Muscle layer of colon (tissue), 2 donors: ENCODE data around the gene SORCS2.

Experiments
- H3K27ac ChIP-seq: one replicate; pipeline ENCODE4 v1.7.0; 2013; ENCODE audit warnings: low read depth, mild to moderate bottlenecking, low read length, moderate library complexity
- H3K27me3 ChIP-seq, 2 donors: one replicate each; pipeline ENCODE4 v1.7.0; 2013; ENCODE audit warnings: low read length in 2 of 2, mild to moderate bottlenecking in 2 of 2; ENCODE audit not compliant: insufficient read depth in 2 of 2, control insufficient read depth in 1 of 2
- H3K36me3 ChIP-seq: one replicate; pipeline ENCODE4 v1.7.0; 2013; ENCODE audit warnings: mild to moderate bottlenecking, low read length; ENCODE audit not compliant: insufficient read depth
- H3K4me1 ChIP-seq: one replicate; pipeline ENCODE4 v1.7.0; 2013; ENCODE audit warnings: mild to moderate bottlenecking, low read length; ENCODE audit not compliant: insufficient read depth
- H3K4me3 ChIP-seq, 2 donors: one replicate each; pipeline ENCODE4 v1.7.0; 2013; ENCODE audit warnings: low read length in 2 of 2, low read depth in 1 of 2, mild to moderate bottlenecking in 1 of 2, moderate library complexity in 1 of 2
- H3K9ac ChIP-seq: one replicate; pipeline ENCODE4 v1.7.0; 2013; ENCODE audit warnings: low read length
- H3K9me3 ChIP-seq: one replicate; pipeline ENCODE4 v1.7.0; 2013; ENCODE audit warnings: mild to moderate bottlenecking, low read length
- donor health status: abdominal sarcoma.
- donor health status: Adenocarcinoma of cecum.

The SORCS2 gene

GRCh38 chr4:7306021-7306965 is 114.0 kb downstream of the SORCS2 start:
- Histone ChIP-seq H3K4me3 (no peak overlapping the region), H3K27me3 (no peaks in the 10 kb centered on the region), H3K9me3 (no peaks in the 10 kb centered on the region), H3K4me1 (no peaks in the 10 kb centered on the region), H3K36me3 (no peaks in the 10 kb centered on the region), H3K27ac (no peak overlapping the region), H3K9ac (no peak overlapping the region)

GRCh38 chr4:7306986-7307385 is 114.6 kb downstream of the SORCS2 start:
- Histone ChIP-seq H3K4me1 (no peaks in the 10 kb centered on the region), H3K4me3 (no peak overlapping the region), H3K9ac (no peak overlapping the region), H3K9me3 (no peaks in the 10 kb centered on the region), H3K27ac (no peak overlapping the region), H3K36me3 (no peaks in the 10 kb centered on the region), H3K27me3 (no peaks in the 10 kb centered on the region)

GRCh38 chr4:7307394-7308099 is 115.2 kb downstream of the SORCS2 start:
- Histone ChIP-seq H3K27me3 (no peaks in the 10 kb centered on the region), H3K36me3 (no peaks in the 10 kb centered on the region), H3K9me3 (no peaks in the 10 kb centered on the region), H3K4me1 (no peaks in the 10 kb centered on the region), H3K4me3 (no peak overlapping the region), H3K9ac (no peak overlapping the region), H3K27ac (no peak overlapping the region)

- H3K4me3 ChIP-seq, result no peak overlapping the region
- no peaks in the 10 kb centered on the region for H3K4me1 ChIP-seq
- H3K9ac ChIP-seq, result no peak overlapping the region
- H3K9me3 ChIP-seq, result no peaks in the 10 kb centered on the region
- no peak overlapping the region for H3K27ac ChIP-seq
- H3K36me3 ChIP-seq, result no peaks in the 10 kb centered on the region
- no peaks in the 10 kb centered on the region for H3K27me3 ChIP-seq
Observed at GRCh38 chr4:7309181-7309580, 116.8 kb downstream of the SORCS2 start.

- no peaks in the 10 kb centered on the region for H3K27me3 ChIP-seq
- no peak overlapping the region for H3K27ac ChIP-seq
- no peaks in the 10 kb centered on the region for H3K36me3 ChIP-seq
- H3K4me1 ChIP-seq, result no peaks in the 10 kb centered on the region
- H3K9ac ChIP-seq, result no peak overlapping the region
- no peaks in the 10 kb centered on the region for H3K9me3 ChIP-seq
- no peak overlapping the region for H3K4me3 ChIP-seq
Observed at GRCh38 chr4:7309636-7310390, 117.5 kb downstream of the SORCS2 start.

GRCh38 chr4:7310451-7310850 is 118.1 kb downstream of the SORCS2 start:
- H3K4me3 ChIP-seq, result no peak overlapping the region
- H3K36me3 ChIP-seq, result no peaks in the 10 kb centered on the region
- no peaks in the 10 kb centered on the region for H3K27me3 ChIP-seq
- no peaks in the 10 kb centered on the region for H3K9me3 ChIP-seq
- H3K27ac ChIP-seq, result no peak overlapping the region
- no peak overlapping the region for H3K9ac ChIP-seq
- no peaks in the 10 kb centered on the region for H3K4me1 ChIP-seq

- Histone ChIP-seq H3K4me1 (no peaks in the 10 kb centered on the region), H3K36me3 (no peaks in the 10 kb centered on the region), H3K27me3 (no peaks in the 10 kb centered on the region), H3K27ac (no peak overlapping the region), H3K9ac (no peak overlapping the region), H3K4me3 (no peak overlapping the region), H3K9me3 (no peaks in the 10 kb centered on the region)
Observed at GRCh38 chr4:7311205-7311604, 118.9 kb downstream of the SORCS2 start.

- Histone ChIP-seq H3K4me3 (no peak overlapping the region), H3K4me1 (no peaks in the 10 kb centered on the region), H3K27me3 (no peaks in the 10 kb centered on the region), H3K9me3 (no peaks in the 10 kb centered on the region), H3K9ac (no peak overlapping the region), H3K27ac (no peak overlapping the region), H3K36me3 (no peaks in the 10 kb centered on the region)
Observed at GRCh38 chr4:7312691-7313090, 120.4 kb downstream of the SORCS2 start.

GRCh38 chr4:7313347-7313811 is 121.0 kb downstream of the SORCS2 start:
- H3K27ac ChIP-seq, result no peak overlapping the region
- H3K27me3 ChIP-seq, result no peaks in the 10 kb centered on the region
- H3K4me1 ChIP-seq, result no peaks in the 10 kb centered on the region
- no peak overlapping the region for H3K9ac ChIP-seq
- H3K36me3 ChIP-seq, result no peaks in the 10 kb centered on the region
- peaks cover 3% of the 10 kb centered on the region for H3K9me3 ChIP-seq
- no peak overlapping the region for H3K4me3 ChIP-seq

GRCh38 chr4:7313991-7314390 is 121.7 kb downstream of the SORCS2 start:
- H3K27me3 ChIP-seq, result no peaks in the 10 kb centered on the region
- H3K36me3 ChIP-seq, result no peaks in the 10 kb centered on the region
- H3K27ac ChIP-seq, result no peak overlapping the region
- peaks cover 5% of the 10 kb centered on the region for H3K9me3 ChIP-seq
- no peak overlapping the region for H3K9ac ChIP-seq
- H3K4me1 ChIP-seq, result no peaks in the 10 kb centered on the region
- no peak overlapping the region for H3K4me3 ChIP-seq

- peaks cover 5% of the 10 kb centered on the region for H3K9me3 ChIP-seq
- H3K27me3 ChIP-seq, result no peaks in the 10 kb centered on the region
- no peak overlapping the region for H3K9ac ChIP-seq
- H3K27ac ChIP-seq, result no peak overlapping the region
- no peaks in the 10 kb centered on the region for H3K4me1 ChIP-seq
- H3K36me3 ChIP-seq, result no peaks in the 10 kb centered on the region
- H3K4me3 ChIP-seq, result no peak overlapping the region
Observed at GRCh38 chr4:7315286-7315685, 122.9 kb downstream of the SORCS2 start.
